GM23338 (cell line): ENCODE results near the gene EPHA10. TPM values are rescaled to one million over a fixed set of nuclear protein-coding genes. Genes with fewer than 3 reads are reported as not detected.

Experiments used
- ATAC-seq: fragments of 200-7000 bp; cut with Tn5 transposase; 3 replicates; pipeline ENCODE4 v1.9.1; 2020
- DNase-seq: peaks from one replicate; pipeline ENCODE4 v3.0.0-alpha.2; 2015; ENCODE audit warnings: low spot score
- H2AFZ ChIP-seq: fragments of 200-600 bp; sonication (generic); 2 replicates; pipeline ENCODE4 v1.8.0; 2016; ENCODE audit warnings: antibody characterized with exemption, mild to moderate bottlenecking, moderate library complexity
- H3F3A ChIP-seq: fragments of 200-600 bp; sonication (generic); replicated peaks from 2 replicates; pipeline ENCODE4 v1.8.0; 2017; ENCODE audit warnings: antibody characterized with exemption, mixed run types, low read depth
- H3K27ac ChIP-seq: fragments of 200-600 bp; sonication (generic); 2 replicates; pipeline ENCODE4 v1.6.1; 2016; ENCODE audit warnings: low read depth
- H3K27me3 ChIP-seq: fragments of 200-600 bp; sonication (generic); 2 replicates; pipeline ENCODE4 v1.8.0; 2016; ENCODE audit warnings: mild to moderate bottlenecking, mixed run types, moderate library complexity; ENCODE audit not compliant: insufficient read depth
- H3K36me3 ChIP-seq: fragments of 200-600 bp; sonication (generic); 2 replicates; pipeline ENCODE4 v1.8.0; 2016; ENCODE audit warnings: mild to moderate bottlenecking; ENCODE audit not compliant: insufficient read depth
- H3K4me1 ChIP-seq: fragments of 200-600 bp; sonication (generic); 2 replicates; pipeline ENCODE4 v1.8.0; 2016; ENCODE audit warnings: mild to moderate bottlenecking, moderate library complexity; ENCODE audit not compliant: insufficient read depth
- H3K4me2 ChIP-seq: fragments of 200-600 bp; sonication (generic); 2 replicates; pipeline ENCODE4 v1.7.1; 2017; ENCODE audit warnings: mixed run types
- H3K4me3 ChIP-seq: fragments of 200-600 bp; sonication (generic); 2 replicates; pipeline ENCODE4 v1.6.1; 2016; ENCODE audit warnings: mixed run types
- H3K79me2 ChIP-seq: fragments of 200-600 bp; sonication (generic); replicated peaks from 2 replicates; pipeline ENCODE4 v1.8.0; 2017; ENCODE audit warnings: mild to moderate bottlenecking; ENCODE audit not compliant: insufficient read depth
- H3K9me2 ChIP-seq: fragments of 200-600 bp; sonication (generic); 2 replicates; pipeline ENCODE4 v1.8.0; 2017; ENCODE audit not compliant: insufficient read depth
- H4K20me1 ChIP-seq: fragments of 200-600 bp; sonication (generic); replicated peaks from 2 replicates; pipeline ENCODE4 v1.8.0; 2017; ENCODE audit warnings: mild to moderate bottlenecking; ENCODE audit not compliant: insufficient read depth
- H3K27ac Mint-ChIP-seq: 2 replicates; pipeline ENCODE4 v1.8.0; 2020; ENCODE audit warnings: inconsistent platforms, mild to moderate bottlenecking, moderate library complexity, mixed read lengths
- H3K27me3 Mint-ChIP-seq: 3 replicates; pipeline ENCODE4 v1.8.0; 2022; ENCODE audit warnings: low read depth, mild to moderate bottlenecking, moderate library complexity, mixed read lengths, inconsistent platforms; ENCODE audit not compliant: insufficient read depth, poor library complexity
- H3K36me3 Mint-ChIP-seq: 3 replicates; pipeline ENCODE4 v1.8.0; 2021; ENCODE audit warnings: low read depth, mild to moderate bottlenecking, inconsistent platforms, moderate library complexity, mixed read lengths
- H3K4me1 Mint-ChIP-seq: 3 replicates; pipeline ENCODE4 v1.8.0; 2020; ENCODE audit warnings: mild to moderate bottlenecking, inconsistent platforms, mixed read lengths
- H3K4me3 Mint-ChIP-seq: 3 replicates; pipeline ENCODE4 v1.8.0; 2021; ENCODE audit warnings: moderate library complexity, mild to moderate bottlenecking, inconsistent platforms, mixed read lengths
- H3K9me3 Mint-ChIP-seq: 3 replicates; pipeline ENCODE4 v1.8.0; 2020; ENCODE audit warnings: moderate library complexity, mild to moderate bottlenecking, inconsistent platforms, mixed read lengths
- CREB1 ChIP-seq: fragments of 250-450 bp; sonication (Bioruptor Pico); IDR thresholded peaks from 2 replicates; pipeline ENCODE4 v1.5.0; 2020; ENCODE audit warnings: low read depth, mild to moderate bottlenecking, moderate library complexity
- CTCF ChIP-seq, 2 experiments: fragments of 200-600 bp in 1 of 2; sonication (generic) in 1 of 2; conservative IDR thresholded peaks; 2 replicates each; pipeline versions ENCODE4 v1.5.1 to v1.6.1; 2016 to 2017; ENCODE audit warnings: antibody characterized with exemption in 2 of 2, low read depth in 2 of 2, mild to moderate bottlenecking in 2 of 2, moderate library complexity in 1 of 2
- ETS1 ChIP-seq: IDR thresholded peaks from 2 replicates; pipeline ENCODE4 v1.6.1; 2016; ENCODE audit warnings: antibody characterized with exemption
- EZH2 ChIP-seq: fragments of 200-600 bp; sonication (generic); IDR thresholded peaks from one replicate; pipeline ENCODE4 v1.8.0; 2017; ENCODE audit warnings: antibody characterized with exemption, mild to moderate bottlenecking, low read depth; ENCODE audit not compliant: unreplicated experiment
- EZH2phosphoT487 ChIP-seq: fragments of 200-600 bp; sonication (generic); IDR thresholded peaks from one replicate; pipeline ENCODE4 v1.8.1; 2018; ENCODE audit warnings: antibody characterized with exemption; ENCODE audit not compliant: unreplicated experiment
- JUNB ChIP-seq: IDR thresholded peaks from one replicate; pipeline ENCODE4 v1.6.1; 2016; ENCODE audit warnings: antibody characterized with exemption; ENCODE audit not compliant: unreplicated experiment
- NANOG ChIP-seq: IDR thresholded peaks from 2 replicates; pipeline ENCODE4 v1.6.1; 2016; ENCODE audit warnings: antibody characterized with exemption, borderline replicate concordance
- POLR2AphosphoS5 ChIP-seq: IDR thresholded peaks from 2 replicates; pipeline ENCODE4 v1.6.1; 2016; ENCODE audit warnings: antibody characterized with exemption, low read depth
- REST ChIP-seq: IDR thresholded peaks from one replicate; pipeline ENCODE4 v1.6.1; 2018; ENCODE audit warnings: antibody characterized with exemption; ENCODE audit not compliant: unreplicated experiment
- STAT1 ChIP-seq: IDR thresholded peaks from one replicate; pipeline ENCODE4 v1.6.1; 2016; ENCODE audit warnings: antibody characterized with exemption; ENCODE audit not compliant: unreplicated experiment
- ZNF114 ChIP-seq: fragments of 250-450 bp; sonication (Bioruptor Pico); IDR thresholded peaks from 2 replicates; pipeline ENCODE4 v1.5.0; 2020; ENCODE audit warnings: mild to moderate bottlenecking, moderate library complexity
- ZNF331 ChIP-seq: fragments of 250-450 bp; sonication (Bioruptor Pico); IDR thresholded peaks from 2 replicates; pipeline ENCODE4 v1.5.0; 2020; ENCODE audit warnings: low read depth, mild to moderate bottlenecking, moderate library complexity
- ZNF462 ChIP-seq: fragments of 250-450 bp; sonication (Bioruptor Pico); IDR thresholded peaks from 2 replicates; pipeline ENCODE4 v1.5.0; 2020; ENCODE audit warnings: mild to moderate bottlenecking, moderate library complexity
- polyA plus RNA-seq: library from polyadenylated mRNA; unstranded; fragments of >200 nt; fragmentation: Nextera tagmentation; extraction: Ambion mirVana; gene quantifications from 2 replicates; pipeline ENCODE4 v1.2.1, GENCODE V29; 2016
- total RNA-seq: library from RNA; depleted of rRNA; stranded (reverse); fragments of >200 nt; shearing (Covaris generic); gene quantifications from 2 replicates; pipeline ENCODE4 v1.2.3, GENCODE V29; 2014

EPHA10 gene
- total and polyA plus RNA-seq, 2 experiments from 2014 or later: 0.76 to 2.4 TPM

GRCh38 chr1:37755290-37755689, 9.6 kb downstream of the EPHA10 start:
- Histone ChIP-seq H3K4me2 (no peak overlapping the region), H2AFZ (no peak overlapping the region), H4K20me1 (peaks cover 1% of the 10 kb centered on the region; the same call in 1 of the 2 replicates), H3K4me1 (no peaks in the 10 kb centered on the region), H3F3A (peaks cover 4% of the 10 kb centered on the region; the same call in 1 of the 2 replicates), H3K79me2 (no peaks in the 10 kb centered on the region), H3K9me2 (no peaks in the 10 kb centered on the region), H3K27ac (no peak overlapping the region), H3K4me3 (no peak overlapping the region), H3K36me3 (no peaks in the 10 kb centered on the region), H3K27me3 (peaks cover 96% of the 10 kb centered on the region)
- ATAC-seq: no peak
- DNase-seq: no peak
- Mint-ChIP-seq H3K4me1 (peaks cover 4% of the 10 kb centered on the region; the same call in 2 of the 3 replicates), H3K9me3 (no peaks in the 10 kb centered on the region), H3K36me3 (no peaks in the 10 kb centered on the region), H3K27me3 (peaks cover 55% of the 10 kb centered on the region), H3K4me3 (no peak overlapping the region), H3K27ac (no peak overlapping the region)
- no peak for TF ChIP-seq NANOG
- no peak for TF ChIP-seq EZH2
- no peak for TF ChIP-seq EZH2phosphoT487
- TF ChIP-seq ZNF114: no peak
- TF ChIP-seq ZNF331 (CRISPR knock-in tag): no peak
- TF ChIP-seq POLR2AphosphoS5: no peak
- TF ChIP-seq STAT1: no peak
- TF ChIP-seq ZNF462 (CRISPR knock-in tag): no peak
- no peak for TF ChIP-seq JUNB
- TF ChIP-seq REST: no peak
- no peak for TF ChIP-seq CTCF (conservative IDR thresholded peaks at IDR 0.05; ENCODE audit: low read depth in 2 of 2)
- TF ChIP-seq CREB1 (CRISPR knock-in tag): no peak
- no peak for TF ChIP-seq ETS1
